OCI-LY1 (cell line): ENCODE measurements around the gene GRM2.

ENCODE experiments used
- CTCF ChIP-seq: fragments of 200-600 bp; sonication (generic), shearing (Covaris generic); IDR thresholded peaks from 2 replicates; pipeline ENCODE4 v1.5.1; 2017; ENCODE audit warnings: mild to moderate bottlenecking, antibody characterized with exemption, low read length, moderate library complexity, mixed read lengths
- EZH2 ChIP-seq: fragments of 200-600 bp; sonication (generic), shearing (Covaris generic); IDR thresholded peaks from 2 replicates; pipeline ENCODE4 v1.8.0; 2017; ENCODE audit warnings: borderline replicate concordance, mixed run types, mild to moderate bottlenecking, antibody characterized with exemption, low read length, moderate library complexity, mixed read lengths

GRCh38 chr3:51662456-51662855 lies 44.4 kb upstream of the GRM2 start:
- TF ChIP-seq CTCF (no peak), EZH2 (no peak)
